Measurements from ENCODE around the gene NPAS1. TPM values are rescaled to one million over a fixed set of nuclear protein-coding genes. Genes with fewer than 3 reads are reported as not detected.

Gene NPAS1
- total and polyA plus RNA-seq, 2 of the 13 experiments (the other 11 are each of a cell fraction or from before 2014, with no cell fraction given) = 0.35 to 2.9 TPM

- TF ChIP-seq ZHX2 (IDR thresholded peaks at IDR 0.05; ENCODE audit: low read depth) (no peak), ZHX2 (CRISPR knock-in tag; IDR thresholded peaks at IDR 0.05; ENCODE audit: borderline replicate concordance) (no peak), ZFY (CRISPR knock-in tag; IDR thresholded peaks at IDR 0.05) (no peak), ZNF296 (CRISPR knock-in tag; conservative IDR thresholded peaks at IDR 0.05) (no peak), SIX1 (CRISPR knock-in tag; IDR thresholded peaks at IDR 0.05; ENCODE audit: borderline replicate concordance) (no peak), YY1 (IDR thresholded peaks at IDR 0.05; ENCODE audit: insufficient read depth, insufficient replicate concordance, low read depth, low read length) (peak; percentile 17), ZNF816 (CRISPR knock-in tag; IDR thresholded peaks at IDR 0.05; ENCODE audit: borderline replicate concordance) (no peak), ZEB1 (IDR thresholded peaks at IDR 0.05; ENCODE audit: insufficient replicate concordance, low read depth) (peak; percentile 76), ZNF34 (CRISPR knock-in tag; IDR thresholded peaks at IDR 0.05; ENCODE audit: borderline replicate concordance) (no peak), KLF9 (CRISPR knock-in tag; IDR thresholded peaks at IDR 0.05; ENCODE audit: low read depth) (no peak), GRHL1 (CRISPR knock-in tag; conservative IDR thresholded peaks at IDR 0.05) (no peak), SNRNP70 (IDR thresholded peaks at IDR 0.05; ENCODE audit: low read depth, low read length) (no peak), HNF4A (CRISPR knock-in tag; IDR thresholded peaks at IDR 0.05) (no peak), SMYD3 (CRISPR knock-in tag; IDR thresholded peaks at IDR 0.05) (no peak), POGK (CRISPR knock-in tag; conservative IDR thresholded peaks at IDR 0.05) (no peak), ATM (IDR thresholded peaks at IDR 0.05; ENCODE audit: borderline replicate concordance) (no peak), MATR3 (CRISPR knock-in tag; IDR thresholded peaks at IDR 0.05) (no peak), NFKBIZ (CRISPR knock-in tag; IDR thresholded peaks at IDR 0.05) (no peak), HCFC1 (IDR thresholded peaks at IDR 0.05; ENCODE audit: low read depth, low read length) (no peak), CTCF (CRISPR knock-in tag; IDR thresholded peaks at IDR 0.05) (peak; percentile 90)
Measured at GRCh38 chr19:47032171-47032811, 12.7 kb downstream of the NPAS1 start (continued).
